CD4-positive, alpha-beta T cell treated with Interferon gamma for 1 hour (primary cell): ENCODE results near the gene OGDH.

Source experiments
- DNase-seq: peaks from one replicate; pipeline ENCODE4 v3.0.0-alpha.2; 2020

The OGDH gene

GRCh38 chr7:44748948-44749731, 142.7 kb downstream of the OGDH start:
- DNase-seq, result peak; percentile 59

GRCh38 chr7:44749992-44750391, 143.6 kb downstream of the OGDH start:
- no peak for DNase-seq

DNA sequence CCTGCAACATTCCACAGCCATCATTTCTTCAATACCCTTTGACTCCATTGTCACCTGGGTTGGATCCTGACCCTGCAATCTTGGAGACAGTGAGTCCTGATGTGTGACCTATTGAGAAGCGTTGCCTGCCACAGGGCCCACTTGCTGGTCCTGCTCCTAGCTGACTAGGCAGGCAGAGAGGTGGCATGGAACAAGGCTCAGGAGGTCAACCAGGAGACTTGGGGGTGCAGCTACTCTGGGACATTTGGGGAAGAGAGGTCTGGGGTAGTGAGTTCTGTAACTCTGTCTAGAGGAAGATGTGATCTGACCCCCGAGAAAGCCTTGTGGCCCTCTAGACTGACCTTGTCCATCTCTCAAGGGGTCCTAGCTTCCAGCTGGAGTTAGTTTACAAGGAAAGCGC, 144.0 kb downstream of the OGDH start:
- no peak for DNase-seq

DNA sequence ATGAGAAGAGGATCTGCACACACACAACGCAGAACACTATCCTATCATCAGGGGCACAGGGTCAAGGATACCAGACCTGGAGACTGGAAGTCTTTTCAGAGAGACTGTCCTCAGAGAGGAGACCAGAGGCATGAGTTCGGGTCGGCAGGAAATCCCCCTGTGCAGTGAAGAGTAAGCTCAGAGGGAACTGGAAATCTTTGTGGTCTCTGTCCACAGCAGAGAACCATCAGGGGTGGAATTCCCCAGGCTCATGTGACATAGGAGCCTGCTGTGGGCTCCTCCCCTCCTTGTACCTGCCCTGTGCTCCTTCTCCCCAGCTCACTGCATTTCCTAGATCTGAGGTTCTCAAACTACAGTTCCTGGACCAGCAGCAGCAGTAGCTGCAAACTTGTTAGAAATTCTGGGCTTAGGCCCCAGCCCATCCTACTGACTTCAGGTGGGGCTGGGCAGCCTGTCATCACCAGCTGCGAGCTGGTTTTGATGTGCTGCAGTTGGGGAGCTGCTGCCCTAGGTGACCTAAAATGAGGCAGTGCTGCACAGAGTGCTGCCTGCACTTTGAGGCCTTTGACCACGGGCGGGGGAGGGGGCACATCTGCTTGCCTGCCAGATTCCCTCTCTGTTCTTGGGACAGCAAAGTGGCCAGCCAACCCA, 144.6 kb downstream of the OGDH start:
- DNase-seq, result peak; percentile 76

- no peak for DNase-seq
These were observed 146.4 kb downstream of the OGDH start for GRCh38 chr7:44752822-44753221.

- DNase-seq, result no peak
These were observed 148.6 kb downstream of the OGDH start for GRCh38 chr7:44754802-44755697.

DNA sequence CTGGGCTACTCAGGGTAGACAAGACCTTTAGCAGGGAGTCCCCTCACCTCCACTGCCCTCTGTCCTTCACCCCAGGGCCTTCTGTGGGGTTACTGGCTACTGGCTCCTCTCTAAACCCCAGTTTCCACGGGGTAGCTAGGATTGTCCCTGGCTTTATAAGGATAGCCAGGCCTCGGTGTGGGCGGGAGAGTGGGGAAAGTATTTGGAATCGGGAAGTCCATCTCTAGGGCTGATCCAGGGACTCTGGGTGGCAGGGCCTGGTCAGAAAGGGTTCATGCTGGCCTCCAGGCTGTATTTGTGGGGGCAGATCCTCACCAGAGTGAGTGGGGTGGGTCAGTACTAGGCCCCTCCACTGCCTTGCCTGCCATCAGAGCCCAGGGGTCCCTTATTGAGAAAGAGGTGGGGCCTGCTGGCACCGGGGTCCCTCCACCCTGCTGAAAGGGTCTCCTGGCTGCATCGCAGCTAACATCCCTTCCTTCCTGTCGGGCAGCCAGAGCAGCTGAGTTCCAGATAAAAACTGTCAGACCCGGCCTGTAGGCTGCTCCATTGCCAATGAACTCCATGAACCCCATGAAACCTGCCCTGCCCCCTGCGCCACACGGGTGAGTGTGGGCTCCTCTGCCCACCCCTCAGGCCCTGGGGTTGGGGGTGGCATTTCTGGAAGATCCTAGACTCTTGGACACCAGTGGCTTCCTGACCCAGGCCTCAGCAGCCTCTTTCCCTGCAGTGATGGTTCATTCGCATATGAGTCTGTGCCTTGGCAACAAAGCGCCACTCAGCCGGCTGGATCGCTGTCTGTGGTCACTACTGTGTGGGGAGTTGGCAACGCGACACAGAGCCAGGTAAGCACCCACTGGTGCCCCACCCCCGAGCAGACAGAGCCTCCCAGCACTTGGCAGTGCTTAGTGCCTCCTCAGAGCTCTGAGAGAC, 149.5 kb downstream of the OGDH start:
- DNase-seq, result no peak

GRCh38 chr7:44756904-44757303, 150.5 kb downstream of the OGDH start:
- DNase-seq, result no peak

DNA sequence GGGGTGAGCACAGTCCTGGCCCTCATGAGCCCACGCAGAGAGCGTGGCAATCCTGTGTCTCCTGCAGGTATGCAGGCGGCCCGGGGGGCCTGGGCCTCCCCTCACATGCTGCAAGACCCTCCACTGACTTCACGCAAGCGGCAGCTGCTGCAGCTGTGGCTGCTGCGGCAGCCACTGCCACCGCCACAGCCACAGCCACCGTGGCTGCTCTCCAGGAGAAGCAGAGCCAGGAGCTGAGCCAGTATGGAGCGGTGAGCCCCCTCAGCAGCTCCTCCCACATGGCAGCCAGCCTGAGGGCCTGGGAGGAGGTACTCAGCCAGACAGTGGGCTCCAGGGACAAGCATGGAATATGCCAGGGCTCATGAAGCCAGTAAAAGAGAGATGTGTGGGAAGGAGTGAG, 150.9 kb downstream of the OGDH start:
- DNase-seq, result no peak

DNA sequence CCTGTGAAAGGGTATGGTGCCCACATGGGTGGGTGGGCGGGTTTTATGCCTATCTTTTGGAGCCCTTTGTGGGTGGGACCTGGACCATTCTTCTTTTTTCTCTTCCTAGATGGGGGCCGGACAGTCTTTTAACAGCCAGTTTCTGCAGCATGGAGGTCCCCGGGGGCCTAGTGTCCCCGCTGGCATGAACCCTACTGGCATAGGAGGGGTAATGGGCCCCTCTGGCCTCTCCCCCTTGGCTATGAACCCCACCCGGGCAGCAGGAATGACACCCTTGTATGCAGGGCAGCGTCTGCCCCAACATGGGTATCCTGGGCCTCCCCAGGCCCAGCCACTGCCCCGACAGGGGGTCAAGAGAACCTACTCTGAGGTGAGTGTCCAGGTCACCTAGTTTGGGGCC, 151.3 kb downstream of the OGDH start:
- DNase-seq, result no peak
